ENCODE measurements around the gene NUCB1.

- no peak for TF ChIP-seq EZH2phosphoT487 (IDR thresholded peaks at IDR 0.05; ENCODE audit: borderline replicate concordance)
- TF ChIP-seq CTCF (conservative IDR thresholded peaks at IDR 0.05; ENCODE audit: low read length): no peak
These were observed 26.4 kb upstream of the NUCB1 start for GRCh38 chr19:48873476-48874302.
